Hematopoietic multipotent progenitor cell treated with erythropoietin and hydrocortisone succinate and interleukin-3 and kit ligand, for 6 days (in vitro differentiated cells): ENCODE data around the gene SLC27A4.

Source experiments
- DNase-seq: peaks from one replicate; pipeline ENCODE4 v3.0.0-alpha.2; 2015

SLC27A4 gene

GRCh38 chr9:128392302-128393144 is 52.2 kb downstream of the SLC27A4 start:
- no peak for DNase-seq

GRCh38 chr9:128393145-128393775 is 52.9 kb downstream of the SLC27A4 start:
- no peak for DNase-seq

DNA sequence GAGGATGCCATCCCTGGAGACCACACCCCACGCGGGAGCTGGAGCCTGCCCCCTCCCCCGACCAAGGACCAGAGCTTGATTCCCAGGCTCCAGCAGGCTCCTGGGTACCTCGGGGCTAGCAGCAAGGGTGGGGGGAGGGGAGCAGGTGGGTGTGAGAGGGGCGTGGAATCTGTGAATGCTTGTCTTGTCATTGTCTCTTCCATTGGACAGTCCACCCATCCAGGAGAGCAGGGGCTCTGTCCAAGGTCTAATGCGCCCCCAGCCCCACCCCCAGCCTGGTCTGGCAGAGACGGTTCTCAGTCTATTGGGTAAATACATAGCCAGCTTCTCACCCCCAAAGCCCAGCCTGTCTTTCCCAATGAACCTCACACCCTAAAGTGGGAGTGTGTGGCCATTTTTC is 53.6 kb downstream of the SLC27A4 start:
- no peak for DNase-seq

DNA sequence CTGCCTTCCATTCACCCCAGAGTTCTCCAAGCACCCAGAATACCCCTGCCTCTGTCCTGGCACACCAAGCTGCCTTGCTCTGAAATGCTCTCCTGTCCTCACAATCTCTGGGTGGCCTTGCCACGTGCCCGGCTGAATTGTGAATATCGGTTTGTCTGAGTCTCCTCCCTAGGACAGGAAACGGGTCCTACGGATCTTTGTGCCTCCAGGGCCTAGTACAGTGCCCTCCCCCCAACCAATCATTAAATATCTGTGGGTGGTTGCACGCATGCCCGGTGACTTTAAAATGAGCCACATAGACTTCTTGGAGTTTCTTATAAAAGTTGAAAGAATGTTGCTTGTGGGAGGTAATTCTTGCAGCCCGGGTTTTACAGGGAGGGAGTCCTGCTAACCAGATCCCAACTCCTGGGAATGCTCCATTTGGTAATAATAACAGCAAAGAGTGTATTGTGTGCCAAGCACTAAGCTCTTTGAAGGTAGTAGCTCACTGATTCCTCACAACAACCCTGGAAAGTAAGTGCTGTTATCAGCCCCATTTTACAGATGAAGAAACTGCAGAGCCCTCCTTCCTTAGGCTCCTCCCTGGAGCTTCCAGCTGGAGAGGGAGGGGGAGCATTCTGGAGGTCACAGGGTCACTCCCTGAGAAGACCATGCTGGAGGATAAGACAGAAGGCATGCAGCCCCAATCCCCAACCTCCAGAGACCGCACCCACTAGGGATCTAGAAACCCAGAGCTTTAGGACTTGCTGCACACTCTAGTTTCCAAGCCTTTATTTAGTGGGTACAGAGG is 54.2 kb downstream of the SLC27A4 start:
- no peak for DNase-seq

- peak; percentile 43 for DNase-seq
Observed at GRCh38 chr9:128396970-128397613, 56.8 kb downstream of the SLC27A4 start.

GRCh38 chr9:128397831-128398230 is 57.5 kb downstream of the SLC27A4 start:
- no peak for DNase-seq

GRCh38 chr9:128399861-128400260 is 59.5 kb downstream of the SLC27A4 start:
- DNase-seq = no peak

- no peak for DNase-seq
Observed at GRCh38 chr9:128404560-128404959, 64.2 kb downstream of the SLC27A4 start.

DNA sequence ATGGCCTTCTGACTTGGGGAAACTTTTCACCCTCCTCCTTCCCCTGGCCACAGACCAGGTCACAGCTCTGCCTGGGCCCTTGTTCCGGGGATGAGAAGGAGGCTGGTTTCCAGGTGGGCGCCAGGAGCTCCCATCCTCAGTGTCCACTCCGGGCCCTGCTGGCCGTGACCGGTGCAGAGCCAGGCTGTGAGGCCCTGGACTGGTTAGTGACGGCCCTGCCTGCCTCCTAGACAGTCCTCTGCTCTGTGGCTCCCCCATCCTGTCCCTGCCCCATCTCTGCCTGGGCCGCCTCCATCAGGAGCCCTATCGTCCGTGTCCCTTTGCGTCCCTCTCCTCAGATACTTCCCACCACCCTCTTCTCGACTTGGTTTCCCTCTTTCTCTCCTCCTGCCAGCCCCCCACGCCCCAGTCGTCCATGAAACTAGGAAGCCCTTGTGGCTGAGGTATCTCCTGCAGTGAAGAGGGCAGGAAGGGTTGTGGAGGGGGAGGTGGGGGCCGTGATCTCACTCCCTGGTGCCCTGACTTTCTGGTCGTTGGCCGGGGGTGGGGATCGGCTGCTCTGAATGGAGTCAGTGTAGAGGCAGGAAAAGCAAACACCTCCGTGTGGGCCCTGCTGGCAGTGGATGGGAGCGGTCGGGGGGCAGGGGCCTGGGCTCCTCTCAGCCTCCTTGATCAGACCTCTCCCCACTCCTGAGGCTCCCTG is 64.9 kb downstream of the SLC27A4 start:
- DNase-seq = no peak

GRCh38 chr9:128405780-128406171 is 65.4 kb downstream of the SLC27A4 start:
- no peak for DNase-seq

DNA sequence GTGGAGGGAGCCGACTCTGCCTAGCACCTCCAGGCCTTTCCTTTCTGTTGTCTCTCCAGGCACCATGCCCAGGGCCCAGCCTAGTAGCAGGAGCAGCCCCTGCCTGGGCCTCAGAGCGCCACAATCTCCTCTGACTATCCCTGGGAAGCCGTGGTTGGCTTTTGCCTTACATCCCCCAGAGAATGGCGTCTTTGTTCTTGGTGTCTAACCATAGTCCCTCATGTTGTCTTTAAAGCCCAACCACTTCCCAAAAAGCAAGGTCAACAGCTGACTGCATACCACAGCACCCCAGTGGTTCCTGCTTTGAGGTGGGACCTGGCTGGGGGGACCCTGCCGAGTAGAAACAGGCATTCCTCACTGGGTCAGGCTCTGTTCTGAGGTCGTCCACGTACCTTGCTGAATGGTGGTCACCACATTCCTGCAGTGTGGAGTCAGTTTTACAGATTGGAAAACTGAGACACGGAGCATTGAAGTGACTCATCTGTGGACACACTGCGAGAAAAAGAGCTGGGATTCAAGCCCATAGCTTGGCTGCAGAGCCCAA is 66.6 kb downstream of the SLC27A4 start:
- no peak for DNase-seq

GRCh38 chr9:128408963-128409431 is 68.7 kb downstream of the SLC27A4 start:
- no peak for DNase-seq

DNA sequence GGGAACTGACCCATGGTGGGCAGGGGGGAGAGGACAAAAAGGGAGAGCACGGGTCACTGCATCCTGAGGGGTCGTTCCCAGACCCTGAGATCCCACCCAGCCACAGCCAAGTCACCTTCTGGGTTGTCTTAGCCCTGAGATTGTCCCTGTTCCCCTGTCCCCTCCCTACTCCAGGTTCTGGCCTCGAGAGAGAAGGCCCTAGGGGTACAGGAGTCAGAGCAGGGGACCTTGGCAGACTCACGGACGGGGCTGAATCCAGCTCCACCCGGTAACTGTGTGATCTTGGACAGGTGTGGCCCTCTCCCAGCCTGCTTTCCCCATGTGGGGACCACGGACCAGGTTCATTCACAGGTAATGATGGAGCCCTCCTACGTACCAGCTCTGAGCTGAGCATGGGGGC is 69.1 kb downstream of the SLC27A4 start:
- no peak for DNase-seq

- peak; percentile 49 for DNase-seq
Observed at GRCh38 chr9:128409978-128410377, 69.7 kb downstream of the SLC27A4 start.
